ENCODE results near the gene TAC4. TPM values are rescaled to one million over a fixed set of nuclear protein-coding genes. Genes with fewer than 3 reads are reported as not detected.

Gene TAC4
- total RNA-seq, 2 donors from 2014 or later: 1.5 to 3.2 TPM

DNA sequence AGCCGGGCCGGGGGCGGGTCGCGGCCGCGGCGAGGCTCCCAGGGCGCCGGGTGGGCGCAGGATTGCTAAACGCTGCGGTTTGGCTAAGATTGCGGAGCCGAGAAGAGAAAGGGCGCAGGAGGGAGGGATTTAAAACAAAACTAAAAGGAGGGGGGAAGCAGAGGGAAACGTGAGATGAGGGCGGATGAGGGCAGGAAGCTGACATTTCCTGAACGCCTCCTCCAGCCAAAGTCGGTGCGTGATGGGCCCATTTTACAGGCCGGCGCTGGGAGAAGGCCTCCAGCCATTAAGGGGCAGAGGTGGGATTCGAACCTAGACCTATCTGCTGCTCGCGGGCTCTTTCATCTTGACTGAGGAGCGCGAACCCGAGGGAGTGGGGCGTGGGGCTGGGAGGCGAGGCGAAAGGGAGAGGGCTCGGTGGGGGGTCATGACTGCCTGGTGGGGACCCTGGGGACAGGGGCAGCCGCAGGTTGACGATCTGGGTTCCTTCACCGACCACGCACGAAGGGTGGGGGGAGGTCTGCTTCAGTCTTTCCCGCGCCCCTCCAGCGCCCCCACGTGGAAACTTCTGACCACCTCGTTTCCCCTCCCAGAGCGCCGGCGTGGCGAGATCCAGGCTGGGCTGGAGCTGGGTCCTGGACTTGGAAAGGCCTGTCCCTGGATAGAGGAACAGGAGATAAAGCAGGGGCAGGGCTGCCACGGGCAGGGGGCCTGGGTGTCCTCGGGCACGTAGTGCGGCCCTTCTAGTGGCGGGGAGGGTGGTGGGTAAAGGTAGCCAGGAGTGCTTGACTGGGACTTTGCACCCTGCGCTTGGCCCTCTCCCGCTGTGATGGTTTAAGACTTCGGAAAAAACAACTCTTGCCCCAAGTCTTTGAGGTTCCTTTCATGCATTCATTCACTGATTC, 3.8 kb upstream of the TAC4 start:
- peaks cover 53% of the 10 kb centered on the region for H3K27me3 Mint-ChIP-seq (ENCODE audit: insufficient read depth)
- TF ChIP-seq, protein P1, sequence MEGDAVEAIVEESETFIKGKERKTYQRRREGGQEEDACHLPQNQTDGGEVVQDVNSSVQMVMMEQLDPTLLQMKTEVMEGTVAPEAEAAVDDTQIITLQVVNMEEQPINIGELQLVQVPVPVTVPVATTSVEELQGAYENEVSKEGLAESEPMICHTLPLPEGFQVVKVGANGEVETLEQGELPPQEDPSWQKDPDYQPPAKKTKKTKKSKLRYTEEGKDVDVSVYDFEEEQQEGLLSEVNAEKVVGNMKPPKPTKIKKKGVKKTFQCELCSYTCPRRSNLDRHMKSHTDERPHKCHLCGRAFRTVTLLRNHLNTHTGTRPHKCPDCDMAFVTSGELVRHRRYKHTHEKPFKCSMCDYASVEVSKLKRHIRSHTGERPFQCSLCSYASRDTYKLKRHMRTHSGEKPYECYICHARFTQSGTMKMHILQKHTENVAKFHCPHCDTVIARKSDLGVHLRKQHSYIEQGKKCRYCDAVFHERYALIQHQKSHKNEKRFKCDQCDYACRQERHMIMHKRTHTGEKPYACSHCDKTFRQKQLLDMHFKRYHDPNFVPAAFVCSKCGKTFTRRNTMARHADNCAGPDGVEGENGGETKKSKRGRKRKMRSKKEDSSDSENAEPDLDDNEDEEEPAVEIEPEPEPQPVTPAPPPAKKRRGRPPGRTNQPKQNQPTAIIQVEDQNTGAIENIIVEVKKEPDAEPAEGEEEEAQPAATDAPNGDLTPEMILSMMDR (conservative IDR thresholded peaks at IDR 0.05): peak; percentile 89
- Histone ChIP-seq H3K9ac (ENCODE audit: extremely low read depth, low read length, poor library complexity, severe bottlenecking) (peak overlapping the region; percentile 38), H3K4me1 (ENCODE audit: control insufficient read depth, insufficient read depth, low read length) (peaks cover 12% of the 10 kb centered on the region), H3K27me3 (ENCODE audit: control insufficient read depth, insufficient read depth, low read length, poor library complexity, severe bottlenecking) (peaks cover 37% of the 10 kb centered on the region), H3K4me3 (ENCODE audit: low read length) (peak overlapping the region; percentile 78), H3K27ac (ENCODE audit: low read depth, low read length) (no peak overlapping the region), H3K36me3 (ENCODE audit: control insufficient read depth, insufficient read depth, low read length) (no peaks in the 10 kb centered on the region), H3K9me3 (ENCODE audit: control insufficient read depth, low read length) (no peaks in the 10 kb centered on the region)
- H3K36me3 Mint-ChIP-seq (ENCODE audit: low read depth): no peaks in the 10 kb centered on the region
- H3K4me1 Mint-ChIP-seq: peaks cover 25% of the 10 kb centered on the region
- H3K4me3 Mint-ChIP-seq: peak overlapping the region; percentile 64
- no peaks in the 10 kb centered on the region for H3K9me3 Mint-ChIP-seq
- WGBS, 2 experiments (ENCODE audit: insufficient coverage in 1 of 2, insufficient read length in 1 of 2): 9 to 15% methylated on average over 18 to 55 of the region's 55 CpGs
- DNase-seq: peak; percentile 97
- H3K27ac Mint-ChIP-seq: peak overlapping the region; percentile 29

DNA sequence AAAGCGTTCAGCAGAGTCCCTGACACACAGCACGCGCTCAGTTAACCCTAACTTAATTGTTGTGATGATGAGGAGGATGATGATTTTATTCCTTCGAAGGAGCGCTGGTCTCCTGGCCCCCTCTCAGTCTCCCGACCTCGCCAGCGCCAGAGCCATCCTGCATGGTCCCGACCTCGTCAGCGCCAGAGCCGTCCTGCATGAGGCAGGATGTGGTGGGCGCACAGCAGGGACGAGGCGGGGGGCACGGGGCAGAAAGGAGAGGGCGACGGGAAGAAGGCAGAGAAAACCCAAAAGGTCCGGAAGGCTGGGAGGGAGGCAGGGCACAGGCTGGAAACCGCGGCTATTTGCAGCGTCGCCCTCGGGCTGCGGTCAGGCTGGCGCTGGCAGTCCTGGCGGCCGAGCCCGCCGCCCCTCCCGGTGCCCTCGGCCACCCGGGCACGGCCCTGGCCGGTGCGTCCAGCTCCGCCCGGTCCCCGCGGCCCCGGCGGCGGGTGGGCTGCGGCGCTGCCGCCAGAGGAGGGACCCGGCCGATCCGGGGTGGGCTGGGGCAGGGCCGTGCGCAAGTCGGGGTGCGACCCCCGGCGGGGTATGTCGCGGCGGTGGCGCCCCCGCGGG, 3.0 kb upstream of the TAC4 start:
- Mint-ChIP-seq H3K27ac (no peak overlapping the region), H3K4me3 (peak overlapping the region; percentile 64), H3K4me1 (peaks cover 31% of the 10 kb centered on the region), H3K27me3 (ENCODE audit: insufficient read depth) (peaks cover 53% of the 10 kb centered on the region), H3K9me3 (no peaks in the 10 kb centered on the region), H3K36me3 (ENCODE audit: low read depth) (no peaks in the 10 kb centered on the region)
- Histone ChIP-seq H3K4me3 (ENCODE audit: low read length) (peak overlapping the region; percentile 78), H3K4me1 (ENCODE audit: control insufficient read depth, insufficient read depth, low read length) (peaks cover 18% of the 10 kb centered on the region), H3K27me3 (ENCODE audit: control insufficient read depth, insufficient read depth, low read length, poor library complexity, severe bottlenecking) (peaks cover 37% of the 10 kb centered on the region), H3K9ac (ENCODE audit: extremely low read depth, low read length, poor library complexity, severe bottlenecking) (no peak overlapping the region), H3K36me3 (ENCODE audit: control insufficient read depth, insufficient read depth, low read length) (no peaks in the 10 kb centered on the region), H3K9me3 (ENCODE audit: control insufficient read depth, low read length) (no peaks in the 10 kb centered on the region), H3K27ac (ENCODE audit: low read depth, low read length) (no peak overlapping the region)
- 4 to 6% methylated on average over 30 to 61 of the region's 61 CpGs for WGBS, 2 experiments (ENCODE audit: insufficient coverage in 1 of 2, insufficient read length in 1 of 2)
- DNase-seq: peak; percentile 76
- TF ChIP-seq, protein P1 (conservative IDR thresholded peaks at IDR 0.05): no peak

DNA sequence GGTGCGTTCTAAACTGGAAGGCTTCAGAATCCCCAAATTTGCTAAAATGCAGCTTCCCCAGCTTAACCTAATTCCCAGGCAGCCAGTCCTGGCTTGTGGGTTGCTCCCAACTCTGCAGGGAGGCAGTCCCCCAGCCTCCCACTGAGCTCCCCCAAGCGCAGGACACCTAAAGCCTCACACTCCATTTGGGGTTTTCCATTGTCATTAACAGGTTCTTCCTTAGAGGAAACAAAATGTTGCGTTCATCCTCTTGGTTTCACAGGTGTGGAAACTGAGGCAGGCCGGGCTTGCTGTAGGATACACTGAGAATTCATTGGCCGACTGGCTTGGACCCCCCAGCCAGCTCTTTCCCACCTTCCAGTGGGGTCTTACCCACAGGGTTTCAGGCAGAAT, 2.3 kb upstream of the TAC4 start:
- Histone ChIP-seq H3K9ac (ENCODE audit: extremely low read depth, low read length, poor library complexity, severe bottlenecking) (no peak overlapping the region), H3K9me3 (ENCODE audit: control insufficient read depth, low read length) (no peaks in the 10 kb centered on the region), H3K27ac (ENCODE audit: low read depth, low read length) (no peak overlapping the region), H3K27me3 (ENCODE audit: control insufficient read depth, insufficient read depth, low read length, poor library complexity, severe bottlenecking) (peaks cover 35% of the 10 kb centered on the region), H3K4me1 (ENCODE audit: control insufficient read depth, insufficient read depth, low read length) (peaks cover 24% of the 10 kb centered on the region), H3K4me3 (ENCODE audit: low read length) (no peak overlapping the region), H3K36me3 (ENCODE audit: control insufficient read depth, insufficient read depth, low read length) (no peaks in the 10 kb centered on the region)
- Mint-ChIP-seq H3K4me3 (peak overlapping the region; percentile 64), H3K9me3 (no peaks in the 10 kb centered on the region), H3K27me3 (ENCODE audit: insufficient read depth) (peaks cover 49% of the 10 kb centered on the region), H3K27ac (no peak overlapping the region), H3K4me1 (peaks cover 36% of the 10 kb centered on the region), H3K36me3 (ENCODE audit: low read depth) (no peaks in the 10 kb centered on the region)
- no peak for DNase-seq
- WGBS, 2 experiments (ENCODE audit: insufficient coverage in 1 of 2, insufficient read length in 1 of 2): 87 to 89% methylated on average over 3 to 5 of the region's 5 CpGs
- TF ChIP-seq, protein P1 (conservative IDR thresholded peaks at IDR 0.05): no peak

All from endodermal cell (in vitro differentiated cells).